Suprapubic skin (tissue), 4 donors: Measurements from ENCODE around the gene BDKRB2. TPM values are rescaled to one million over a fixed set of nuclear protein-coding genes. Genes with fewer than 3 reads are reported as not detected.

Experiments
- DNase-seq, 2 donors: peaks; one replicate each; pipeline ENCODE4 v3.0.0-alpha.2; 2019; ENCODE audit warnings: low spot score in 2 of 2
- H3K27ac ChIP-seq: fragments of 200-600 bp; sonication (generic); one replicate; pipeline ENCODE4 v1.5.1; 2019
- H3K27me3 ChIP-seq: fragments of 200-600 bp; sonication (generic); one replicate; pipeline ENCODE4 v1.5.1; 2019
- H3K36me3 ChIP-seq: fragments of 200-600 bp; sonication (generic); one replicate; pipeline ENCODE4 v1.5.1; 2019
- H3K4me1 ChIP-seq: fragments of 200-600 bp; sonication (generic); one replicate; pipeline ENCODE4 v1.5.1; 2019
- H3K4me3 ChIP-seq: fragments of 200-600 bp; sonication (generic); one replicate; pipeline ENCODE4 v1.5.1; 2019; ENCODE audit warnings: mild to moderate bottlenecking
- H3K9me3 ChIP-seq: fragments of 200-600 bp; sonication (generic); one replicate; pipeline ENCODE4 v1.5.1; 2019
- EP300 ChIP-seq: sonication (generic); formaldehyde crosslinking; IDR thresholded peaks from one replicate; pipeline ENCODE4 v1.6.1; 2017; ENCODE audit warnings: antibody characterized with exemption
- POLR2A ChIP-seq, 2 donors: fragments of 450-650 bp; IDR thresholded peaks; one replicate each; pipeline ENCODE4 v1.6.1; 2017; ENCODE audit warnings: antibody characterized with exemption in 2 of 2, mild to moderate bottlenecking in 2 of 2, moderate library complexity in 2 of 2
- POLR2AphosphoS5 ChIP-seq, 3 donors: sonication (generic); formaldehyde crosslinking; IDR thresholded peaks; one replicate each; pipeline ENCODE4 v1.6.1; 2017; ENCODE audit warnings: antibody characterized with exemption in 3 of 3
- WGBS: methylation state at CpG from one replicate; pipeline ENCODE4 v1.1.5; 2018; 5-methylcytosine and 5-hydroxymethylcytosine counted together
- total RNA-seq, 4 donors: library from RNA; depleted of rRNA; stranded (reverse); fragments of >200 nt; gene quantifications; one replicate each; pipeline ENCODE4 v1.1.0, GENCODE V29; 2016
- TF ChIP-seq, protein P1 (sequence below), 2 donors: fragments of 200-600 bp in 1 of 2; fragments of 450-650 bp in 1 of 2; sonication (generic) in 1 of 2; IDR thresholded peaks; one replicate each; pipeline ENCODE4 v1.5.1; 2016 to 2019; ENCODE audit warnings: antibody characterized with exemption in 2 of 2, mild to moderate bottlenecking in 1 of 2, moderate library complexity in 1 of 2

BDKRB2 gene
- total RNA-seq, 4 donors from 2014 or later: 9.7 to 17.9 (median 14.3) TPM

DNA sequence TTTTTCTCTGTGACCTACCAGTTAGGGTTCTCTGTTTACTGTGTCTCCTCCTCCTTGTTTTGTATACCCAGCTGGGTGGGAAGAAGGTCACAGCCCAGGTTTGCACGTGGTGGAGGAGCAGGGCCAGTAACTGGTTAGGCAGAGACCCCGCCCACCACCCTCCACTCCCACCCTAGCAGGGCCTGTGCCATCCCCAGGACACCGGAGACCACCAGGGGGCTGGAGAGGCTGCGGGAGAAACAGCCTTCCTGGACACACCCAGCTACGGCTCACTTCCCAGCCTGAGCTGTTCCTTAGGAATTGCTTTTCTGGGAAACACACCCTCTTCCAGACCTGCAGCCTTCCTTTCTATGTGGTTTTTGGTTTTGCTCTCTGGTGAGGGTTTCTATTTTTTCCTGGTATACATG lies 21.1 kb downstream of the BDKRB2 start:
- no peak for TF ChIP-seq EP300
- TF ChIP-seq, protein P1, sequence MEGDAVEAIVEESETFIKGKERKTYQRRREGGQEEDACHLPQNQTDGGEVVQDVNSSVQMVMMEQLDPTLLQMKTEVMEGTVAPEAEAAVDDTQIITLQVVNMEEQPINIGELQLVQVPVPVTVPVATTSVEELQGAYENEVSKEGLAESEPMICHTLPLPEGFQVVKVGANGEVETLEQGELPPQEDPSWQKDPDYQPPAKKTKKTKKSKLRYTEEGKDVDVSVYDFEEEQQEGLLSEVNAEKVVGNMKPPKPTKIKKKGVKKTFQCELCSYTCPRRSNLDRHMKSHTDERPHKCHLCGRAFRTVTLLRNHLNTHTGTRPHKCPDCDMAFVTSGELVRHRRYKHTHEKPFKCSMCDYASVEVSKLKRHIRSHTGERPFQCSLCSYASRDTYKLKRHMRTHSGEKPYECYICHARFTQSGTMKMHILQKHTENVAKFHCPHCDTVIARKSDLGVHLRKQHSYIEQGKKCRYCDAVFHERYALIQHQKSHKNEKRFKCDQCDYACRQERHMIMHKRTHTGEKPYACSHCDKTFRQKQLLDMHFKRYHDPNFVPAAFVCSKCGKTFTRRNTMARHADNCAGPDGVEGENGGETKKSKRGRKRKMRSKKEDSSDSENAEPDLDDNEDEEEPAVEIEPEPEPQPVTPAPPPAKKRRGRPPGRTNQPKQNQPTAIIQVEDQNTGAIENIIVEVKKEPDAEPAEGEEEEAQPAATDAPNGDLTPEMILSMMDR (IDR thresholded peaks at IDR 0.05): peak in 1 of 2 donors; percentile 18
- peak overlapping the region; percentile 75 for H3K27ac ChIP-seq
- H3K4me3 ChIP-seq: no peak overlapping the region
- no peaks in the 10 kb centered on the region for H3K9me3 ChIP-seq
- H3K4me1 ChIP-seq: peaks cover 25% of the 10 kb centered on the region
- peak in 1 of 2 donors; percentile 84 for DNase-seq
- no peaks in the 10 kb centered on the region for H3K27me3 ChIP-seq
- WGBS: 8% methylated on average over 5 of the region's 5 CpGs
- H3K36me3 ChIP-seq: no peaks in the 10 kb centered on the region

DNA sequence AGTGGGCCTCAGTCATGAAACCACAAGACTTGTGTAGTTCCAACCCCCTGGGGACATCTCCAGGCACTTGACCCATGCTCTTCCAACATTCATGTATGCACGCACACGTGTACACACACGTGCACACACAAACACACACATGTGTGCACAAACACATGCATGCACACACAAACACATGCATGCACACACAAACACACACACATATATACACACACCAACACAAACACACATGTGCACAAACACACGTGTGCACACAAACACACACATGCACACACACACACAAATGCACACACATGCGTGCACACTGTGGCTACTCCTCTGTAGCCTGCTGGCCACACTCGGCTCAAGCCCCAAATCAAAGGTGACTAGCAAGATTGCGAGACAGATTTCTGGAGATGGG lies 22.8 kb downstream of the BDKRB2 start:
- no peaks in the 10 kb centered on the region for H3K27me3 ChIP-seq
- TF ChIP-seq, protein P1 (IDR thresholded peaks at IDR 0.05): no peak
- TF ChIP-seq EP300 (no peak), POLR2AphosphoS5 (IDR thresholded peaks at IDR 0.05) (no peak), POLR2A (IDR thresholded peaks at IDR 0.05) (no peak)
- no peak for DNase-seq
- H3K4me3 ChIP-seq: no peak overlapping the region
- H3K9me3 ChIP-seq: no peaks in the 10 kb centered on the region
- H3K36me3 ChIP-seq: no peaks in the 10 kb centered on the region
- H3K4me1 ChIP-seq: peaks cover 25% of the 10 kb centered on the region
- H3K27ac ChIP-seq: no peak overlapping the region
- WGBS: 92% methylated on average over 7 of the region's 7 CpGs

DNA sequence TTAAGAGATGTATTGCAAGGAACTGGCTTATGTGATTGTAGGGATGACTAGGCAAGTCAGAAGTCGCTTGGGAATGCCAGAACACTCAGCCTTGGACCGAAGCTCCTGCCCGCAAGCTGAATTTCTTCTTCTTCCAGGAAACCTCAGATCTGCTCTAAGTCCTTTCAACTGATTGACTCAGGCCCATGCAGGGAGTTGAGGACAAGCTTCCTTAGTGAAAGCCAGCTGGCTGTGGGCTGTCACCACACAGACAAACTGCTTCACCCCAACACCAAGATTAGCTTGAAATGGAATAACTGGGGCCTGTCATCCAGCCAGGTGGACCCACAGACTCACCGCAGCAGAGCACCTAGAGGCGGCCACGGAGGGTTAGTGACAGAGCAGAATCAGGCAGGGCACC lies 24.7 kb downstream of the BDKRB2 start:
- H3K27ac ChIP-seq: no peak overlapping the region
- H3K27me3 ChIP-seq: no peaks in the 10 kb centered on the region
- H3K4me1 ChIP-seq: peaks cover 20% of the 10 kb centered on the region
- H3K4me3 ChIP-seq: no peak overlapping the region
- H3K9me3 ChIP-seq: no peaks in the 10 kb centered on the region
- TF ChIP-seq, protein P1 (IDR thresholded peaks at IDR 0.05): no peak
- TF ChIP-seq POLR2A (IDR thresholded peaks at IDR 0.05) (no peak), EP300 (no peak), POLR2AphosphoS5 (IDR thresholded peaks at IDR 0.05) (no peak)
- H3K36me3 ChIP-seq: no peaks in the 10 kb centered on the region
- 79% methylated on average over 6 of the region's 6 CpGs for WGBS
- DNase-seq: no peak

DNA sequence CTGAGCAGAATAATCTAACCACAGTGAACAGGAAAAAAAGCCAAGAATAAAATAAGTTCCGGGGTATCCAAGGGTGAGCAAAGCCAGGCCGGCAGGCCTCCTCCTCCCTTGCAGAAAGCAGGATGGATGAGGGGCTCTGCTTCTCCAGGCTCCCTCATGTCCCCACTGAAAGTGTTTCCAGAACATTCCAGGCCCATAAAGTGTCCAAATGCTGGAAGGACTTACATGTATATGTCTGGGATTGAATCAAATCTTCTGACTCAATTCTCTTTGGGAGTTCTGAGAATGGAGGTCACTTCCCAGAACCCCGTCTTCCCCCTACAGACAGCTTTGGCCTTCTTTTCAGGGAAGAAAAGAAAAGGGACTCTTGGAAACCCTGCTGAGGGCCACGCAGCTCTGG lies 26.4 kb downstream of the BDKRB2 start:
- Histone ChIP-seq H3K27ac (no peak overlapping the region), H3K27me3 (no peaks in the 10 kb centered on the region), H3K36me3 (no peaks in the 10 kb centered on the region), H3K4me1 (peaks cover 2% of the 10 kb centered on the region), H3K9me3 (no peaks in the 10 kb centered on the region), H3K4me3 (no peak overlapping the region)
- TF ChIP-seq EP300 (no peak), POLR2AphosphoS5 (IDR thresholded peaks at IDR 0.05) (no peak), POLR2A (IDR thresholded peaks at IDR 0.05) (no peak)
- TF ChIP-seq, protein P1 (IDR thresholded peaks at IDR 0.05): no peak
- WGBS: 80% methylated on average over 4 of the region's 4 CpGs
- DNase-seq: no peak

DNA sequence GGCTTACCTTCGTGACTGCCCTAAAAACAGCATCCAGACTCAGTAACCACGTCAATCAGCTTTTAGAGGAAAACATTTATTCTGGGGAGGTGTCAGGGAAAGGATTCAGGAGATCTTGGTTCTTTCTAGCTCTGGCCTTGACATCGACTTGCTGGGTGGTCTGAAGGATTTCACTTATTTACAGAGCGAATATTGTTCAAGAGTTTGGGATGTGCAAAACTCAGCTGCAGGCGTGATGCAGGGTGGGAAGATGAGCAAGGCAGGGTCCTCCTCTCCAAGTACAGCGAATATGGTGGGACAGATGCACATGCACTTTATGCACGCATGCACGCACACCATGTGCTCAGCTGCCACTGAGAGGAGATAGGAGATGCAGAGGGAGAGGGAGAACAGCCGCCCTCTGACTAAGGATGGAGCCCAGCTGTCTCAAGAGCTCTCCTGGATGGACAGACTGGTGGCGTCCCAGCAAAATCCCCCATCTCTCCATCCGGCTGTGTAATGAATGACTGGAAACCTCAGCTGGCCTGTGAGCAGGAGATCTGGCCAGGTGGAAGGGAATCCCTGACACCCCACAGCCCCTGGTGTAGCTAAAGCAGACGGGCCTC lies 27.0 kb downstream of the BDKRB2 start:
- no peak for TF ChIP-seq EP300
- no peak for TF ChIP-seq POLR2A (IDR thresholded peaks at IDR 0.05)
- no peak for TF ChIP-seq POLR2AphosphoS5 (IDR thresholded peaks at IDR 0.05)
- TF ChIP-seq, protein P1 (IDR thresholded peaks at IDR 0.05): no peak
- no peak overlapping the region for H3K27ac ChIP-seq
- DNase-seq: no peak

More for the DNA sequence above, 27.0 kb downstream of the BDKRB2 start:
- Histone ChIP-seq H3K27me3 (no peaks in the 10 kb centered on the region), H3K4me3 (no peak overlapping the region), H3K36me3 (no peaks in the 10 kb centered on the region), H3K4me1 (no peaks in the 10 kb centered on the region), H3K9me3 (no peaks in the 10 kb centered on the region)
- 83% methylated on average over 12 of the region's 12 CpGs for WGBS
